Upper lobe of left lung (tissue), 6 donors: Measurements from ENCODE around the gene OSBPL2. TPM values are rescaled to one million over a fixed set of nuclear protein-coding genes. Genes with fewer than 3 reads are reported as not detected.

ENCODE experiments used
- ATAC-seq, 2 donors: fragments of 200-7000 bp; cut with Tn5 transposase; one replicate each; pipeline ENCODE4 v1.9.1; 2022; ENCODE audit warnings: mild to moderate bottlenecking in 2 of 2, moderate library complexity in 2 of 2; ENCODE audit not compliant: low FRiP score in 2 of 2
- DNase-seq, 2 donors: peaks; one replicate each; pipeline ENCODE4 v3.0.0-alpha.2; 2019 to 2020
- H3K27ac ChIP-seq, 4 donors: fragments of 200-600 bp; sonication (generic); one replicate each; pipeline ENCODE4 v1.5.1; 2016 to 2019
- H3K27me3 ChIP-seq, 4 donors: fragments of 200-600 bp; sonication (generic); one replicate each; pipeline ENCODE4 v1.5.1; 2017 to 2019
- H3K36me3 ChIP-seq, 4 donors: fragments of 200-600 bp; sonication (generic); one replicate each; pipeline ENCODE4 v1.5.1; 2016 to 2019
- H3K4me1 ChIP-seq, 4 donors: fragments of 200-600 bp; sonication (generic); one replicate each; pipeline ENCODE4 v1.5.1; 2018 to 2019
- H3K4me3 ChIP-seq, 4 donors: fragments of 200-600 bp; sonication (generic); one replicate each; pipeline ENCODE4 v1.5.1; 2017 to 2019; ENCODE audit warnings: mild to moderate bottlenecking in 2 of 4, moderate library complexity in 1 of 4
- H3K9me3 ChIP-seq, 4 donors: fragments of 200-600 bp; sonication (generic); one replicate each; pipeline ENCODE4 v1.5.1; 2018 to 2019
- EP300 ChIP-seq, 4 donors: sonication (generic); formaldehyde crosslinking; IDR thresholded peaks; one replicate each; pipeline ENCODE4 v1.5.1; 2017; ENCODE audit warnings: antibody characterized with exemption in 4 of 4, control low read depth in 2 of 4
- POLR2A ChIP-seq, 4 donors: fragments of 450-650 bp; IDR thresholded peaks; one replicate each; pipeline ENCODE4 v1.5.1; 2016 to 2017; ENCODE audit warnings: antibody characterized with exemption in 4 of 4, mild to moderate bottlenecking in 2 of 4
- POLR2AphosphoS5 ChIP-seq, 2 donors: sonication (generic); formaldehyde crosslinking; IDR thresholded peaks; one replicate each; pipeline ENCODE4 v1.5.1; 2017; ENCODE audit warnings: antibody characterized with exemption in 2 of 2
- WGBS, 2 donors: methylation state at CpG; one replicate each; pipeline ENCODE4 v1.1.5; 2017 to 2018; 5-methylcytosine and 5-hydroxymethylcytosine counted together
- total RNA-seq, 6 donors: library from RNA; depleted of rRNA in 4 of 6; stranded (reverse); fragments of >200 nt in 4 of 6; gene quantifications; one replicate each; pipeline versions ENCODE4 v1.1.0 to v1.2.1, GENCODE V29; 2016 to 2021
- TF ChIP-seq, protein P1 (sequence below), 6 experiments: fragments of 450-650 bp in 4 of 6; fragments of 200-600 bp in 2 of 6; sonication (generic) in 2 of 6; IDR thresholded peaks; one replicate each; pipeline ENCODE4 v1.5.1; 2016 to 2019; ENCODE audit warnings: antibody characterized with exemption in 6 of 6
- donor health status: DM: no; HTN: no; CAD: no; lungs with moderate emphysema.
- donor health status: DM: no; HTN: yes; CAD: no; lungs with severe emphysema.

Gene OSBPL2
- total RNA-seq, 6 donors from 2014 or later: 35.7 to 65.0 (median 48.0) TPM

DNA sequence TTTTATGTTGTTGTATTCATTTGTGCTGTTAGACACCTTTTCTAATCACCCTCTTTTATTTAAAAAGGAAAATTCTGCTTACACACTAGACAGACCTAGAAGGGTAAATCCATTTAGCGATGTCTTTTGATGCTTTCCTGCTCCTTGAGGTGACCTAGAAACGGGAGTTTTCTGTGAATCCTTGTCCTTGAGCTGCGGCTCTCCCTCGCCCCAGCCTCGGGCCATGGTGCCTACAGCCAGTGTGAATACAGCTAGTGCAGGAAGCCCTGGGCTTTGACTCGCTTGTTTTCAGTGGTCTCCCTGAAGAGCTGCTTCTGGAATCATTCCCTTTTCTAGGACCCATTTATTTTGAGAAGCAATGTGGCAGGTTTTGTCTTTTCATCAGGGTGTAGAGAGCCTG lies 46.8 kb downstream of the OSBPL2 start:
- H3K36me3 ChIP-seq: peaks cover 21 to 90% (median 68%) of the 10 kb centered on the region in 4 donors
- H3K9me3 ChIP-seq: no peaks in the 10 kb centered on the region
- ATAC-seq: no peak
- WGBS, 2 donors: 84 to 91% methylated on average over 6 of the region's 6 CpGs
- DNase-seq: no peak
- H3K27me3 ChIP-seq: no peaks in the 10 kb centered on the region
- peak overlapping the region in 2 of 4 donors; percentile 21 to 40 for H3K27ac ChIP-seq
- H3K4me3 ChIP-seq: no peak overlapping the region
- peaks cover 0 to 8% (median 0%) of the 10 kb centered on the region in 4 donors for H3K4me1 ChIP-seq
- no peak for TF ChIP-seq EP300 (IDR thresholded peaks at IDR 0.05)
- no peak for TF ChIP-seq POLR2A (IDR thresholded peaks at IDR 0.05)
- TF ChIP-seq POLR2AphosphoS5 (IDR thresholded peaks at IDR 0.05): no peak
- TF ChIP-seq, protein P1, sequence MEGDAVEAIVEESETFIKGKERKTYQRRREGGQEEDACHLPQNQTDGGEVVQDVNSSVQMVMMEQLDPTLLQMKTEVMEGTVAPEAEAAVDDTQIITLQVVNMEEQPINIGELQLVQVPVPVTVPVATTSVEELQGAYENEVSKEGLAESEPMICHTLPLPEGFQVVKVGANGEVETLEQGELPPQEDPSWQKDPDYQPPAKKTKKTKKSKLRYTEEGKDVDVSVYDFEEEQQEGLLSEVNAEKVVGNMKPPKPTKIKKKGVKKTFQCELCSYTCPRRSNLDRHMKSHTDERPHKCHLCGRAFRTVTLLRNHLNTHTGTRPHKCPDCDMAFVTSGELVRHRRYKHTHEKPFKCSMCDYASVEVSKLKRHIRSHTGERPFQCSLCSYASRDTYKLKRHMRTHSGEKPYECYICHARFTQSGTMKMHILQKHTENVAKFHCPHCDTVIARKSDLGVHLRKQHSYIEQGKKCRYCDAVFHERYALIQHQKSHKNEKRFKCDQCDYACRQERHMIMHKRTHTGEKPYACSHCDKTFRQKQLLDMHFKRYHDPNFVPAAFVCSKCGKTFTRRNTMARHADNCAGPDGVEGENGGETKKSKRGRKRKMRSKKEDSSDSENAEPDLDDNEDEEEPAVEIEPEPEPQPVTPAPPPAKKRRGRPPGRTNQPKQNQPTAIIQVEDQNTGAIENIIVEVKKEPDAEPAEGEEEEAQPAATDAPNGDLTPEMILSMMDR (IDR thresholded peaks at IDR 0.05): no peak

DNA sequence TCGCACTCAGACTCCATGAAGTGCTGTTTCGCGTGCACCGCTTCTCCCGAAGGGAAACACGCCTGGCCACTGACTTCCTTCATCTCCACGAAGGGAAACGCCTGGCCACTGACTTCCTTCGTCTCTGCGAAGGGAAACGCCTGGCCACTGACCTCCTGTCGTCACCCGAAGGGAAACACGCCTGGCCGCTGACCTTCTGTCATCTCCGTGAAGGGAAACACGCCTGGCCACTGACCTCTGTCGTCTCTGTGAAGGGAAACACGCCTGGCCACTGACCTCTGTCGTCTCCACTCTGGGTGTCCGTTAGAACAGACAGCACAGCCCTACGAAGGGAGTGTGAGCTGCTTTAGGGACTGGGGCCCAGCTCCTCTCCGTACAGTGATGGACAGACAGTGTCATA lies 47.4 kb downstream of the OSBPL2 start:
- Histone ChIP-seq H3K36me3 (peaks cover 17 to 90% (median 63%) of the 10 kb centered on the region in 4 donors), H3K27me3 (no peaks in the 10 kb centered on the region), H3K9me3 (no peaks in the 10 kb centered on the region), H3K4me3 (no peak overlapping the region), H3K27ac (peak overlapping the region in 2 of 4 donors; percentile 21 to 40), H3K4me1 (peaks cover 0 to 8% (median 0%) of the 10 kb centered on the region in 4 donors)
- TF ChIP-seq EP300 (IDR thresholded peaks at IDR 0.05) (no peak), POLR2AphosphoS5 (IDR thresholded peaks at IDR 0.05) (peak in 1 of 2 donors; percentile 33)
- TF ChIP-seq, protein P1 (IDR thresholded peaks at IDR 0.05): no peak
- 72 to 76% methylated on average over 23 of the region's 23 CpGs for WGBS, 2 donors
- peak in 1 of 2 donors; percentile 11 for ATAC-seq
- no peak for DNase-seq

DNA sequence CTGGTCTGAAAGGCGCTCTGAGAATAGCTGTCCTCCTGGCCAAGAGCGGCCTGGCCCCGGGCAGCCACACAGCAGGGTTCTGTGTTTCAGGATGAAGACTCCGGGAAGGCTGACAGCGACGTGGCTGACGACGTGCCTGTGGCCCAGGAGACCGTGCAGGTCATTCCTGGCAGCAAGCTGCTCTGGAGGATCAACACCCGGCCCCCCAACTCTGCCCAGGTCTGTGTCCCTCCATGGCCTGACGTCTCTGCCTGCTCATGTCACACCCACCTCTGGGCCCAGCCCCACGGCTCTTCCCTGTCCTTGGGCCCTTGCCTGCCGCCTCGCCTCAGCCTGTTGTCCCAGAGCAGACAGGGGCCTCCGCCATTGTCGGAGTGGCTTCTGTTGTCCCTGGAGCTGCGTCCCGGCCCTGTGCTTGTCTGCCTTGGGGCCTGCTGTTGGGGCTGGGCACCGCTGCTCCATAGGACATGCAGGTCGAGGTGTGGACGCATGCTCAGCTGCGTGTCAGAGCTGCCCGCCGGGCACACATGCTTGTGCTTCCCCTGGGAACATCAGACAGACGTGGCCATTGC lies 48.3 kb downstream of the OSBPL2 start:
- WGBS, 2 donors: 93 to 97% methylated on average over 22 to 25 of the region's 25 CpGs
- no peaks in the 10 kb centered on the region for H3K27me3 ChIP-seq
- no peak for ATAC-seq
- TF ChIP-seq POLR2A (IDR thresholded peaks at IDR 0.05): no peak
- TF ChIP-seq, protein P1 (IDR thresholded peaks at IDR 0.05): no peak
- TF ChIP-seq EP300 (IDR thresholded peaks at IDR 0.05): no peak
- TF ChIP-seq POLR2AphosphoS5 (IDR thresholded peaks at IDR 0.05): no peak
- peaks cover 17 to 90% (median 61%) of the 10 kb centered on the region in 4 donors for H3K36me3 ChIP-seq
- no peaks in the 10 kb centered on the region for H3K9me3 ChIP-seq
- H3K27ac ChIP-seq: peak overlapping the region in 2 of 4 donors; percentile 32 to 35
- peaks cover 0 to 4% (median 0%) of the 10 kb centered on the region in 4 donors for H3K4me1 ChIP-seq
- DNase-seq: no peak
- no peak overlapping the region for H3K4me3 ChIP-seq

DNA sequence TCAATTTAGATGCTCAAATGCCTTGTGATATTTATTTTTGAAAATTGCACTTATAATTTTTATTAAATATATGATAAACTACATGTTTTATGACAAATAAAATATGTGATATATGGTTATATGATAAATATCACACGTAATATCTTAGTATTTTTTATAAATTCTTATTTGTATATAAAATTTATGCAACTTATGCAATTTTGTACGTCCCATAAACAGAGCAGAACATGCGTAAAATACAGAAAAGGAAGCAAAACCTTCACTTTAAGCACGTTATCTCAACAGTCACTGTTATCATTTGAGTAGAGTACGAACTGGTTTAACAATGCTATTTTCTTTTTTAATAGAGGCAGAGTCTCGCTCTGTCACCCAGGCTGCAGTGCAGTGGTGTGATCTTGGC lies 48.8 kb downstream of the OSBPL2 start:
- Histone ChIP-seq H3K27ac (no peak overlapping the region), H3K9me3 (no peaks in the 10 kb centered on the region), H3K27me3 (no peaks in the 10 kb centered on the region), H3K4me1 (no peaks in the 10 kb centered on the region), H3K4me3 (no peak overlapping the region), H3K36me3 (peaks cover 22 to 90% (median 61%) of the 10 kb centered on the region in 4 donors)
- DNase-seq (no peak), ATAC-seq (no peak)
- TF ChIP-seq EP300 (IDR thresholded peaks at IDR 0.05): no peak
- TF ChIP-seq, protein P1 (IDR thresholded peaks at IDR 0.05): no peak
- TF ChIP-seq POLR2A (IDR thresholded peaks at IDR 0.05): no peak
- TF ChIP-seq POLR2AphosphoS5 (IDR thresholded peaks at IDR 0.05): no peak
- 78 to 97% methylated on average over 6 of the region's 6 CpGs for WGBS, 2 donors
